ENCODE data around the gene PTPRQ.

PTPRQ gene

GRCh38 chr12:80582431-80582830 lies 138.4 kb downstream of the PTPRQ start:
- peaks cover 14% of the 10 kb centered on the region for H3K4me1 ChIP-seq (ENCODE audit: low read length)
- no peaks in the 10 kb centered on the region for H3F3A ChIP-seq (ENCODE audit: insufficient read depth, low read length)
- no peaks in the 10 kb centered on the region for H4K20me1 ChIP-seq (ENCODE audit: insufficient read depth, low read length)
- H3K9me2 ChIP-seq (replicated peaks; ENCODE audit: insufficient read depth, low read length): no peaks in the 10 kb centered on the region
- no peak overlapping the region; the same call in 1 of the 2 replicates for H3K9ac ChIP-seq (ENCODE audit: low read length)
- no peaks in the 10 kb centered on the region for H3K79me2 ChIP-seq (ENCODE audit: low read length)
- peak overlapping the region; percentile 7; the same call in 1 of the 2 replicates for H3K4me3 ChIP-seq (ENCODE audit: low read length)
- H3K27ac ChIP-seq (ENCODE audit: low read length): peak overlapping the region; percentile 28; the same call in 1 of the 2 replicates
- H2AFZ ChIP-seq (ENCODE audit: low read length): peak overlapping the region; percentile 50
- no peaks in the 10 kb centered on the region for H3K9me3 ChIP-seq (replicated peaks; ENCODE audit: insufficient read depth, low read length)
- H3K36me3 ChIP-seq (replicated peaks; ENCODE audit: insufficient read depth, low read length): no peaks in the 10 kb centered on the region
- peak; percentile 56 for DNase-seq
- peak overlapping the region; percentile 51 for H3K4me2 ChIP-seq (ENCODE audit: low read depth, low read length)
- H3K27me3 ChIP-seq (replicated peaks; ENCODE audit: insufficient read depth, low read length): no peaks in the 10 kb centered on the region
- TF ChIP-seq EZH2phosphoT487 (IDR thresholded peaks at IDR 0.05; ENCODE audit: low read length): no peak
- no peak for TF ChIP-seq CTCF (IDR thresholded peaks at IDR 0.05; ENCODE audit: low read length)
- no peak for TF ChIP-seq EZH2 (optimal IDR thresholded peaks at IDR 0.05; ENCODE audit: low read depth, low read length)

GRCh38 chr12:80589077-80589476 lies 145.0 kb downstream of the PTPRQ start:
- Histone ChIP-seq H3F3A (ENCODE audit: insufficient read depth, low read length) (no peaks in the 10 kb centered on the region), H3K36me3 (replicated peaks; ENCODE audit: insufficient read depth, low read length) (no peaks in the 10 kb centered on the region), H3K9me2 (replicated peaks; ENCODE audit: insufficient read depth, low read length) (no peaks in the 10 kb centered on the region), H3K27ac (ENCODE audit: low read length) (no peak overlapping the region), H3K4me3 (ENCODE audit: low read length) (no peak overlapping the region), H3K79me2 (ENCODE audit: low read length) (no peaks in the 10 kb centered on the region), H2AFZ (ENCODE audit: low read length) (no peak overlapping the region), H3K9ac (ENCODE audit: low read length) (no peak overlapping the region), H3K27me3 (replicated peaks; ENCODE audit: insufficient read depth, low read length) (no peaks in the 10 kb centered on the region), H3K4me1 (ENCODE audit: low read length) (no peaks in the 10 kb centered on the region), H3K9me3 (replicated peaks; ENCODE audit: insufficient read depth, low read length) (no peaks in the 10 kb centered on the region), H4K20me1 (ENCODE audit: insufficient read depth, low read length) (no peaks in the 10 kb centered on the region), H3K4me2 (ENCODE audit: low read depth, low read length) (no peak overlapping the region)
- TF ChIP-seq EZH2phosphoT487 (IDR thresholded peaks at IDR 0.05; ENCODE audit: low read length) (no peak), EZH2 (optimal IDR thresholded peaks at IDR 0.05; ENCODE audit: low read depth, low read length) (no peak), CTCF (IDR thresholded peaks at IDR 0.05; ENCODE audit: low read length) (no peak)
- no peak for DNase-seq

GRCh38 chr12:80590085-80590484 lies 146.1 kb downstream of the PTPRQ start:
- TF ChIP-seq CTCF (IDR thresholded peaks at IDR 0.05; ENCODE audit: low read length) (no peak), EZH2 (optimal IDR thresholded peaks at IDR 0.05; ENCODE audit: low read depth, low read length) (no peak), EZH2phosphoT487 (IDR thresholded peaks at IDR 0.05; ENCODE audit: low read length) (no peak)
- no peaks in the 10 kb centered on the region for H3K27me3 ChIP-seq (replicated peaks; ENCODE audit: insufficient read depth, low read length)
- H3K36me3 ChIP-seq (replicated peaks; ENCODE audit: insufficient read depth, low read length): no peaks in the 10 kb centered on the region
- H3K4me2 ChIP-seq (ENCODE audit: low read depth, low read length): no peak overlapping the region
- no peaks in the 10 kb centered on the region for H3K79me2 ChIP-seq (ENCODE audit: low read length)
- DNase-seq: no peak
- no peaks in the 10 kb centered on the region for H3K4me1 ChIP-seq (ENCODE audit: low read length)
- H3F3A ChIP-seq (ENCODE audit: insufficient read depth, low read length): no peaks in the 10 kb centered on the region
- H3K27ac ChIP-seq (ENCODE audit: low read length): no peak overlapping the region
- no peak overlapping the region for H3K9ac ChIP-seq (ENCODE audit: low read length)
- H3K9me2 ChIP-seq (replicated peaks; ENCODE audit: insufficient read depth, low read length): no peaks in the 10 kb centered on the region
- no peaks in the 10 kb centered on the region for H3K9me3 ChIP-seq (replicated peaks; ENCODE audit: insufficient read depth, low read length)
- H2AFZ ChIP-seq (ENCODE audit: low read length): no peak overlapping the region
- H3K4me3 ChIP-seq (ENCODE audit: low read length): no peak overlapping the region
- no peaks in the 10 kb centered on the region for H4K20me1 ChIP-seq (ENCODE audit: insufficient read depth, low read length)

Measured in MM.1S (cell line).